T-helper 17 cell (primary cell): ENCODE results near the gene FAN1. TPM values are rescaled to one million over a fixed set of nuclear protein-coding genes. Genes with fewer than 3 reads are reported as not detected.
A peak's percentile ranks its signal among the peaks of the same experiment; 100 is the strongest.

Experiments used
- ATAC-seq: fragments of 150-1000 bp; cut with Tn5 transposase; 2 replicates; pipeline ENCODE4 v1.10.0; 2021; ENCODE audit warnings: mild to moderate bottlenecking, moderate library complexity
- DNase-seq, 3 donors: peaks; one replicate each; pipeline versions ENCODE4 v3.0.0 to v3.0.0-alpha.2; 2020 to 2021
- H3K9me3 ChIP-seq: one replicate; pipeline ENCODE4 v1.7.0; 2013; ENCODE audit warnings: low read length, mild to moderate bottlenecking; ENCODE audit not compliant: control insufficient read depth, poor library complexity, severe bottlenecking
- H3K27ac Mint-ChIP-seq: one replicate; pipeline ENCODE4 v1.8.0; 2022; ENCODE audit warnings: mild to moderate bottlenecking, moderate library complexity, mixed read lengths
- H3K27me3 Mint-ChIP-seq: one replicate; pipeline ENCODE4 v1.8.0; 2022; ENCODE audit warnings: mixed read lengths
- H3K36me3 Mint-ChIP-seq: one replicate; pipeline ENCODE4 v1.8.0; 2022; ENCODE audit warnings: low read depth, mixed read lengths
- H3K4me1 Mint-ChIP-seq: one replicate; pipeline ENCODE4 v1.8.0; 2022; ENCODE audit warnings: mild to moderate bottlenecking, mixed read lengths
- H3K4me3 Mint-ChIP-seq: one replicate; pipeline ENCODE4 v1.8.0; 2022; ENCODE audit warnings: mild to moderate bottlenecking, moderate library complexity, mixed read lengths
- total RNA-seq, 4 donors: library from RNA in 2 of 4; stranded (reverse) in 2 of 4; gene quantifications; one replicate each; pipeline ENCODE4 v1.2.3 and lab custom pipeline; 2022 to 2026

Gene FAN1
- total RNA-seq, 2 donors from 2014 or later: 23.2 to 28.4 TPM

GRCh38 chr15:30924353-30924752 is 20.6 kb downstream of the FAN1 start:
- Mint-ChIP-seq H3K4me1 (peaks cover 2% of the 10 kb centered on the region), H3K4me3 (no peak overlapping the region), H3K36me3 (peaks cover 9% of the 10 kb centered on the region), H3K27me3 (no peaks in the 10 kb centered on the region), H3K27ac (no peak overlapping the region)
- H3K9me3 ChIP-seq: no peaks in the 10 kb centered on the region
- no peak for DNase-seq
- no peak for ATAC-seq

- Mint-ChIP-seq H3K4me1 (no peaks in the 10 kb centered on the region), H3K36me3 (peaks cover 11% of the 10 kb centered on the region), H3K27ac (peak overlapping the region; percentile 75), H3K27me3 (no peaks in the 10 kb centered on the region), H3K4me3 (no peak overlapping the region)
- DNase-seq: no peak
- no peaks in the 10 kb centered on the region for H3K9me3 ChIP-seq
- no peak for ATAC-seq
These were observed 22.0 kb downstream of the FAN1 start for GRCh38 chr15:30925686-30926085.

GRCh38 chr15:30926161-30926560 is 22.4 kb downstream of the FAN1 start:
- Mint-ChIP-seq H3K4me3 (no peak overlapping the region), H3K27me3 (no peaks in the 10 kb centered on the region), H3K27ac (peak overlapping the region; percentile 75), H3K36me3 (peaks cover 11% of the 10 kb centered on the region), H3K4me1 (no peaks in the 10 kb centered on the region)
- DNase-seq (no peak), ATAC-seq (no peak)
- H3K9me3 ChIP-seq: no peaks in the 10 kb centered on the region

DNA sequence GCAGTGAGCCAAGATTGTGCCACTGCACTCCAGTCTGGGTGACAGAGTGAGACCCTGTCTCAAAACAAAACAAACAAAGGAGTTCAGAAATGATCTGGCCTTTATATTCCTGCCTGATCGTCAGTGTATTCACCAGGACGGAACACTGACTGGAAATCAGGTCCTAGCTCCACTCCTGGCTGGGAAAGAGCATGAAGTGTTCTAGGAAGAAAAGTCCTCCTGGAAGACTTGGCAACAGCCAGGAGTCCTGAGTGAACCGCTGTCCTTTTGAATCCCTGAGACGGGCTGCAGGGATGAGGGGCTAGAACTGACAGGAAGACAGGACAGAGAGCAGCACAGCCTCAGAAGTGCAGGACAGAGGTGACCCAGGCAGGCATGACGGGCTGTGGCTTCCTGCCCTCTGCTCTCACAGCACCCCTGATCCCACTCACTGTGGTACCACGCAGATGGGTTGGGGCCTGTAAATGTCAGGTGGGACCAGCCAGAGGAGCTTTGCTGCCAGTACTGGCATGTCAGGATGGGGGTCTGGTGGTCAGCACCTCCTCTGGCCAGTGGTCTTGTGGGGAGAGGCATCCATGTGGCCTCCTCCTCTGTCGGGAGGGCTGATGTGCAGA is 23.5 kb downstream of the FAN1 start:
- Mint-ChIP-seq H3K27me3 (no peaks in the 10 kb centered on the region), H3K4me3 (no peak overlapping the region), H3K4me1 (peaks cover under 1% of the 10 kb centered on the region), H3K27ac (no peak overlapping the region), H3K36me3 (peaks cover 11% of the 10 kb centered on the region)
- no peaks in the 10 kb centered on the region for H3K9me3 ChIP-seq
- DNase-seq: no peak
- no peak for ATAC-seq

GRCh38 chr15:30928076-30928475 is 24.4 kb downstream of the FAN1 start:
- H3K36me3 Mint-ChIP-seq: peaks cover 13% of the 10 kb centered on the region
- H3K4me3 Mint-ChIP-seq: no peak overlapping the region
- H3K9me3 ChIP-seq: no peaks in the 10 kb centered on the region
- no peak overlapping the region for H3K27ac Mint-ChIP-seq
- H3K27me3 Mint-ChIP-seq: no peaks in the 10 kb centered on the region
- no peak for DNase-seq
- no peak for ATAC-seq
- peaks cover 4% of the 10 kb centered on the region for H3K4me1 Mint-ChIP-seq

- H3K4me1 Mint-ChIP-seq: peaks cover 8% of the 10 kb centered on the region
- DNase-seq (no peak), ATAC-seq (no peak)
- no peak overlapping the region for H3K27ac Mint-ChIP-seq
- no peak overlapping the region for H3K4me3 Mint-ChIP-seq
- peaks cover 9% of the 10 kb centered on the region for H3K36me3 Mint-ChIP-seq
- no peaks in the 10 kb centered on the region for H3K27me3 Mint-ChIP-seq
- H3K9me3 ChIP-seq: no peaks in the 10 kb centered on the region
These were observed 25.5 kb downstream of the FAN1 start for GRCh38 chr15:30929064-30929669.

DNA sequence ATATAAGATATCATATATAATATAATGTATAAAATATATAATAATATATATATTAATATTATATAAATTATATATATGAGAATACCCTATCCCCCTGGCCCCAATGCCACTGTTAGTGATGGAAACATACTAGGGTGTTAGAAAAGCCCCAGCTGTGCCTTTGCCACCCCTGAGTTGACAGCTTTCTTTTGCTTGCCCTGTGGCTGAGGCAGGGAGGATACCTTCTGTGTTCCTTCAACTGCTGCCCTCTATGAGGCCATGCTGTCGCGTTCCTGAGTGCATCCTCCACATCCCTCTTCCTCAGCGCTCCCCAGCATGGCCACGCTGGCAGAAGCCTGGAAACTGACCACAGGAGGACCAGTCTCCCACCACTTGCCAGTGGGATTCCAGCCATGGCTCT is 26.3 kb downstream of the FAN1 start:
- no peak overlapping the region for H3K27ac Mint-ChIP-seq
- H3K9me3 ChIP-seq: no peaks in the 10 kb centered on the region
- ATAC-seq: no peak
- H3K36me3 Mint-ChIP-seq: peaks cover 10% of the 10 kb centered on the region
- DNase-seq: no peak
- peaks cover 8% of the 10 kb centered on the region for H3K4me1 Mint-ChIP-seq
- no peak overlapping the region for H3K4me3 Mint-ChIP-seq
- H3K27me3 Mint-ChIP-seq: no peaks in the 10 kb centered on the region

DNA sequence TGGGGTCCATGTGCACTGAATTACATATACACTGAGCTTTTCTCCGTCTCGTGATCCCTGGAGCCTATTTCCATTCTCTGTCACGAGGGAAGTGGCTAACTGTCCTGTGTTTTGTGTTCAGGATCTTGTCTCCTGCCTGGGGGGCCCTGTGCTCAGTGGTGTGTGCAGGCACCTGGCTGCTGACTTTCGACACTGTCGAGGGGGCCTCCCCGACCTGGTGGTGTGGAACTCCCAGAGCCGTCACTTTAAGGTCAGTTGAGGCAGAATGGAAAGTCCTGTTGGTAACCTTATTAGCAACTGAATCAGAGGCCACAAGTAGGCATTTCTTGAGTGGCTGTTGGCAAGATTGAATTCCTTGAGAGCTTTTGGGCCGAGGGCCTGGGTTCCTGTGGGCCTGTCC is 26.7 kb downstream of the FAN1 start:
- DNase-seq: no peak
- no peak overlapping the region for H3K27ac Mint-ChIP-seq
- H3K9me3 ChIP-seq: no peaks in the 10 kb centered on the region
- H3K4me3 Mint-ChIP-seq: no peak overlapping the region
- H3K27me3 Mint-ChIP-seq: no peaks in the 10 kb centered on the region
- no peak for ATAC-seq
- H3K4me1 Mint-ChIP-seq: peaks cover 8% of the 10 kb centered on the region
- peaks cover 10% of the 10 kb centered on the region for H3K36me3 Mint-ChIP-seq

- peaks cover 9% of the 10 kb centered on the region for H3K36me3 Mint-ChIP-seq
- ATAC-seq (no peak), DNase-seq (no peak)
- H3K27ac Mint-ChIP-seq: peak overlapping the region; percentile 62
- H3K4me1 Mint-ChIP-seq: peaks cover 10% of the 10 kb centered on the region
- no peaks in the 10 kb centered on the region for H3K27me3 Mint-ChIP-seq
- no peak overlapping the region for H3K4me3 Mint-ChIP-seq
- H3K9me3 ChIP-seq: no peaks in the 10 kb centered on the region
These were observed 29.6 kb downstream of the FAN1 start for GRCh38 chr15:30933293-30933692.

DNA sequence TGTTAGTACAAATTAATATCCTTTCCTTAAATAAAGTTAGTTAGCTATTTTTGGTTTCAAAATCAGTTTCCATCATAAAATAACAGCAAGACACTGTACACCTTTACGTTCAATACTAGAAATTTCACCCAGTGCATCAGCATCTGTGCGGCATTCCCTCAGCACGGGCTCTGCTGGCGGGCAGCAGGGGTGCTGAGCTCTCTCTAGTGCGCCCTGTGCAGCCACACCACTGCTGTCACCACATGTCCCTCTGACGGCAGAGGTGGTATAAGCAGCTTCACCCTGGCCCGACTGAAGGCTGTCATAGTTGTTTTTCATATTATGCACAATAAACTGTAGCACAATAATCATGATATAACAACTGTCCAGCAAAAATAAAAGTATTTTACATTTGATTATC is 35.4 kb downstream of the FAN1 start:
- Mint-ChIP-seq H3K27me3 (no peaks in the 10 kb centered on the region), H3K4me3 (no peak overlapping the region), H3K36me3 (peaks cover 5% of the 10 kb centered on the region), H3K4me1 (peaks cover 2% of the 10 kb centered on the region), H3K27ac (peak overlapping the region; percentile 14)
- DNase-seq (no peak), ATAC-seq (no peak)
- no peaks in the 10 kb centered on the region for H3K9me3 ChIP-seq

GRCh38 chr15:30940359-30940758 is 36.6 kb downstream of the FAN1 start:
- H3K4me1 Mint-ChIP-seq: peaks cover 2% of the 10 kb centered on the region
- ATAC-seq (no peak), DNase-seq (no peak)
- no peak overlapping the region for H3K27ac Mint-ChIP-seq
- peaks cover 4% of the 10 kb centered on the region for H3K36me3 Mint-ChIP-seq
- no peaks in the 10 kb centered on the region for H3K27me3 Mint-ChIP-seq
- H3K4me3 Mint-ChIP-seq: no peak overlapping the region
- H3K9me3 ChIP-seq: no peaks in the 10 kb centered on the region

DNA sequence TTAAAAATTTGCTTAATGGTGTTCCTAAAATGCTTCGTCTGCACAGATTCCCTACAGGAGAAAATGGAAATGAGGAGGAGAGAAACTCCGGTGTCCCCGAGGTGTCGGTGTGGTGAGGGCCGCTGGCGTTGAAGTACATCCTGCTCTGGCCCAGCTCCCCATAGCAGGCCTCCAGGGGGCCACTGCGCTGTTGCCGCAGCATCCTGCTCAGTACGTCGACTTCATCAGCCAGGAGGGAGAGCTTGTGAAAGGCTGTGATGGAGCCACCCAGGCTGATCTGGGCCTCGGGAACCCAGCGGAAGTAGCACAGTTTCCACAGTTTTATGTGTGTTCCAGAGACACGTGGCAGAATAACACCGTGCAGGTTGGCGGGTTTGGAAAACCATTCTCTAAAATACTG is 37.8 kb downstream of the FAN1 start:
- Mint-ChIP-seq H3K36me3 (peaks cover 2% of the 10 kb centered on the region), H3K27me3 (no peaks in the 10 kb centered on the region), H3K4me1 (no peaks in the 10 kb centered on the region), H3K4me3 (no peak overlapping the region), H3K27ac (peak overlapping the region; percentile 65)
- ATAC-seq (no peak), DNase-seq (no peak)
- no peaks in the 10 kb centered on the region for H3K9me3 ChIP-seq

GRCh38 chr15:30943654-30944335 is 40.1 kb downstream of the FAN1 start:
- H3K4me3 Mint-ChIP-seq: no peak overlapping the region
- no peak for ATAC-seq
- peaks cover 5% of the 10 kb centered on the region for H3K36me3 Mint-ChIP-seq
- no peaks in the 10 kb centered on the region for H3K27me3 Mint-ChIP-seq
- H3K9me3 ChIP-seq: no peaks in the 10 kb centered on the region
- DNase-seq: no peak
- H3K27ac Mint-ChIP-seq: no peak overlapping the region
- H3K4me1 Mint-ChIP-seq: no peaks in the 10 kb centered on the region

DNA sequence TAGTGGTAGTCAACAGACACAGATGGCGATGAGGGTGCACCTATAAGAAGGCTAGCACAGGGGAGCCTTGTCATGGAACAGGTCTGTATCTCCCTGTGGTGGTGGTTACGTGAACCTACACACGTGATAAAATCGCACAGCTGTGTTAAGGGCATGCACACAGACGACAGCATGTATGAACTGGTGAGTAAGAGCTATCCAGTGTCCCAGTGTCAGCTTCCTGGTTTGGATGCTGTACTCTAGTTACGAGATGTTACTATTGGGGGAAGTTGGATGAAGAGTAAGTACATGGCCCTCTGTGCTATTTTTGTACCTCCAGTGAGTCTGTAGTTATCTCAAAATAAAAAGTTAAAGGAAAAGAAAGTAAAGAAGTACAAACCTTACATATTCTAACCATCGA is 49.5 kb downstream of the FAN1 start:
- DNase-seq (no peak), ATAC-seq (no peak)
- no peaks in the 10 kb centered on the region for H3K9me3 ChIP-seq
- H3K27ac Mint-ChIP-seq: no peak overlapping the region
- peaks cover 20% of the 10 kb centered on the region for H3K36me3 Mint-ChIP-seq
- H3K4me3 Mint-ChIP-seq: no peak overlapping the region
- H3K27me3 Mint-ChIP-seq: no peaks in the 10 kb centered on the region
- peaks cover 12% of the 10 kb centered on the region for H3K4me1 Mint-ChIP-seq
